Measurements from ENCODE around the gene SEPSECS.

The SEPSECS gene

DNA sequence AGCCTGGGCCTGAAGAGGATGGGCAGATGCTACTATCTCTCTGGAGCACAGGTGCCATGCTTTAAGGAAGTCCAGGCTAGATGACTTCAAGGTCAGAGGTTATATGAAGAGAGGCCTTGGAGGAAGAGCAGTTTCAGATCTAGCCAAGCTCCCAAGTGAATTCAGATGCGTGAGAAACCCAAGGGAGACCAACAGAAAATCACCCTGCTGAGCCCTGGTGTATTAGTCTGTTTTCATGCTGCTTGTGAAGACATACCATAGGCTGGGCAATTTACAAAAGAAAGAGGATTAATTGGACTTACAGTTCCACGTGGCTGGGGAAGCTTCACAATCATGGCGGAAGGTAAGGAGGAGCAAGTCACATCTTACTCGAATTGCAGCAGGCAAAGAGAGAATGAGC, 81.7 kb downstream of the SEPSECS start:
- Histone ChIP-seq H3K9me3 (ENCODE audit: insufficient read depth, low read length, severe bottlenecking) (no peaks in the 10 kb centered on the region), H3K27ac (ENCODE audit: low read length) (no peak overlapping the region), H3K4me1 (ENCODE audit: insufficient read depth, low read length) (no peaks in the 10 kb centered on the region), H3K36me3 (ENCODE audit: insufficient read depth, low read length) (no peaks in the 10 kb centered on the region), H3K4me3 (ENCODE audit: low read depth in 1 of 2, low read length in 2 of 2) (no peak overlapping the region), H3K27me3 (ENCODE audit: insufficient read depth, low read length, poor library complexity) (no peaks in the 10 kb centered on the region), H3K4me2 (ENCODE audit: insufficient read depth, low read length) (no peak overlapping the region), H4K20me1 (ENCODE audit: insufficient read depth, low read length) (no peaks in the 10 kb centered on the region), H3K9ac (ENCODE audit: low read depth, low read length) (no peak overlapping the region), H2AFZ (ENCODE audit: low read depth, low read length) (no peak overlapping the region), H3K79me2 (ENCODE audit: insufficient read depth, low read length) (no peaks in the 10 kb centered on the region)
- DNase-seq (no peak), ATAC-seq (ENCODE audit: insufficient read depth, low read depth) (no peak)
- TF ChIP-seq, protein P1, sequence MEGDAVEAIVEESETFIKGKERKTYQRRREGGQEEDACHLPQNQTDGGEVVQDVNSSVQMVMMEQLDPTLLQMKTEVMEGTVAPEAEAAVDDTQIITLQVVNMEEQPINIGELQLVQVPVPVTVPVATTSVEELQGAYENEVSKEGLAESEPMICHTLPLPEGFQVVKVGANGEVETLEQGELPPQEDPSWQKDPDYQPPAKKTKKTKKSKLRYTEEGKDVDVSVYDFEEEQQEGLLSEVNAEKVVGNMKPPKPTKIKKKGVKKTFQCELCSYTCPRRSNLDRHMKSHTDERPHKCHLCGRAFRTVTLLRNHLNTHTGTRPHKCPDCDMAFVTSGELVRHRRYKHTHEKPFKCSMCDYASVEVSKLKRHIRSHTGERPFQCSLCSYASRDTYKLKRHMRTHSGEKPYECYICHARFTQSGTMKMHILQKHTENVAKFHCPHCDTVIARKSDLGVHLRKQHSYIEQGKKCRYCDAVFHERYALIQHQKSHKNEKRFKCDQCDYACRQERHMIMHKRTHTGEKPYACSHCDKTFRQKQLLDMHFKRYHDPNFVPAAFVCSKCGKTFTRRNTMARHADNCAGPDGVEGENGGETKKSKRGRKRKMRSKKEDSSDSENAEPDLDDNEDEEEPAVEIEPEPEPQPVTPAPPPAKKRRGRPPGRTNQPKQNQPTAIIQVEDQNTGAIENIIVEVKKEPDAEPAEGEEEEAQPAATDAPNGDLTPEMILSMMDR (IDR thresholded peaks at IDR 0.05; ENCODE audit: borderline replicate concordance, extremely low read depth, low read length, poor library complexity, severe bottlenecking), result no peak
- no peak for TF ChIP-seq EZH2 (IDR thresholded peaks at IDR 0.05; ENCODE audit: borderline replicate concordance, low read depth, low read length, severe bottlenecking)

DNA sequence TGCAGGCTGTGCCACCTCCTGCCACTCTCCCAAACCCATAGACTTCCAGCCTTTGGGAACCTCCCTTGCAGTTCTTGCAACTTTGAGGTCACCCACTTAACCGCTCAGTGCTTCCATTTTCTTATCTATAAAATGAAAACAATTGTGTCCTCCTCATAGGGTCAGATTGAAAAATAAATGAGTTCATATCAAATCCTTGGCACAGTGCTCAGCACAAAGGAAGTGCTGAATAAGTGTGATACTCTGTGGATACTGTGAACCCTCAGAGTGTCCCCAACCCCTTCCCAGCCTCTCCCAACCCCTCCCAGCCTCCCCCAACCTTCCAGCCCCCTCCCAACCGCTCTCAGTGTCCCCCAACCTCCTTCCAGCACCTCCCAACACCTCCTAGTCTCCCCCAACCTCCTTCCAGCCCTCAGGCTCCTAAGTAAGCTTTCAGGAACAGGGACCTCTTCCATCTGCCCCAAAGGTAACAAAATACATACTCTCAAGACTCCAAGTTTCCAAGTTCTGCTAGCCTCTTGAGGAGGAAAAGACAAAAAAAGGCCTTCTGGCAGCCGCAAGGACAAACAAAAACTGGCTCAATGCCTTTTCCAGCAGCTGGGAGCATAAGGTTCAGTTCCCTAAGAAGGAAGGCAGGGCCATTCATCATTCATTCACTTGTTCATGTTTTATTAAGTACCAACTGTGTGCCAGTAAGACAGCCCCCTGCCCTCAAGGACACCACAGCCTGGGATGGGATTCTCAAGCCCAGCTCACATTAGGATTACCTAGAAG, 83.4 kb downstream of the SEPSECS start:
- no peaks in the 10 kb centered on the region for H4K20me1 ChIP-seq (ENCODE audit: insufficient read depth, low read length)
- ATAC-seq (ENCODE audit: insufficient read depth, low read depth), result no peak

DNA sequence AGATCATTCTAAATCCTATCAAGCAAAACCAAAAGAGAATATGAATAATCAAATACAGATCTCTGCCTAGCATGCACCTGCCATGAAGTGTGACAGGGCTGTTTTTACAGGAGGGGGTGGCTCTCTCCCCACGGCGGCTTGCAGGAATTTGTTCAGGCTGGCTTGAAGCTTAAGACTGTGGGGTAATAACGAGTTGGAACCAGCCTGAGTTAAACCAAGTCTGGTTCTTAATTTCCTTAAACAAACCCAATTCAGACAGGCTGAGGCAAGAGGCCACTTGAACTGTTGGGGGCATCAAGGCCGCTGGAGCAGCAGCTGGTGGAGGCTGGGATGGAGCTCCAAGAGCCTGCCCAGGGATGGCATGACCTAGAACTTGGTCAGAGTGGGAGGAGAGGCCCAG, 84.4 kb downstream of the SEPSECS start:
- no peak overlapping the region for H3K4me3 ChIP-seq (ENCODE audit: low read depth in 1 of 2, low read length in 2 of 2)
- H3K4me1 ChIP-seq (ENCODE audit: insufficient read depth, low read length), result no peaks in the 10 kb centered on the region
- no peaks in the 10 kb centered on the region for H3K9me3 ChIP-seq (ENCODE audit: insufficient read depth, low read length, severe bottlenecking)
- no peaks in the 10 kb centered on the region for H3K36me3 ChIP-seq (ENCODE audit: insufficient read depth, low read length)
- no peak overlapping the region for H3K27ac ChIP-seq (ENCODE audit: low read length)
- no peak overlapping the region for H2AFZ ChIP-seq (ENCODE audit: low read depth, low read length)
- no peaks in the 10 kb centered on the region for H3K79me2 ChIP-seq (ENCODE audit: insufficient read depth, low read length)
- TF ChIP-seq EZH2 (IDR thresholded peaks at IDR 0.05; ENCODE audit: borderline replicate concordance, low read depth, low read length, severe bottlenecking), result no peak
- TF ChIP-seq, protein P1 (IDR thresholded peaks at IDR 0.05; ENCODE audit: borderline replicate concordance, extremely low read depth, low read length, poor library complexity, severe bottlenecking), result no peak
- no peak overlapping the region for H3K9ac ChIP-seq (ENCODE audit: low read depth, low read length)
- no peak for DNase-seq
- H4K20me1 ChIP-seq (ENCODE audit: insufficient read depth, low read length), result no peaks in the 10 kb centered on the region
- H3K27me3 ChIP-seq (ENCODE audit: insufficient read depth, low read length, poor library complexity), result no peaks in the 10 kb centered on the region
- H3K4me2 ChIP-seq (ENCODE audit: insufficient read depth, low read length), result no peak overlapping the region
- no peak for ATAC-seq (ENCODE audit: insufficient read depth, low read depth)

More for the DNA sequence above, 83.4 kb downstream of the SEPSECS start:
- Histone ChIP-seq H3K36me3 (ENCODE audit: insufficient read depth, low read length) (no peaks in the 10 kb centered on the region), H3K27ac (ENCODE audit: low read length) (no peak overlapping the region), H3K9ac (ENCODE audit: low read depth, low read length) (no peak overlapping the region), H3K4me1 (ENCODE audit: insufficient read depth, low read length) (no peaks in the 10 kb centered on the region), H3K4me2 (ENCODE audit: insufficient read depth, low read length) (no peak overlapping the region), H3K27me3 (ENCODE audit: insufficient read depth, low read length, poor library complexity) (no peaks in the 10 kb centered on the region), H3K9me3 (ENCODE audit: insufficient read depth, low read length, severe bottlenecking) (no peaks in the 10 kb centered on the region), H2AFZ (ENCODE audit: low read depth, low read length) (no peak overlapping the region), H3K79me2 (ENCODE audit: insufficient read depth, low read length) (no peaks in the 10 kb centered on the region), H3K4me3 (ENCODE audit: low read depth in 1 of 2, low read length in 2 of 2) (no peak overlapping the region)
- no peak for DNase-seq
- TF ChIP-seq EZH2 (IDR thresholded peaks at IDR 0.05; ENCODE audit: borderline replicate concordance, low read depth, low read length, severe bottlenecking), result no peak
- TF ChIP-seq, protein P1 (IDR thresholded peaks at IDR 0.05; ENCODE audit: borderline replicate concordance, extremely low read depth, low read length, poor library complexity, severe bottlenecking), result no peak

Data from DND-41 (cell line).